ENCODE data around the gene ZNF497.

Gene ZNF497

DNA sequence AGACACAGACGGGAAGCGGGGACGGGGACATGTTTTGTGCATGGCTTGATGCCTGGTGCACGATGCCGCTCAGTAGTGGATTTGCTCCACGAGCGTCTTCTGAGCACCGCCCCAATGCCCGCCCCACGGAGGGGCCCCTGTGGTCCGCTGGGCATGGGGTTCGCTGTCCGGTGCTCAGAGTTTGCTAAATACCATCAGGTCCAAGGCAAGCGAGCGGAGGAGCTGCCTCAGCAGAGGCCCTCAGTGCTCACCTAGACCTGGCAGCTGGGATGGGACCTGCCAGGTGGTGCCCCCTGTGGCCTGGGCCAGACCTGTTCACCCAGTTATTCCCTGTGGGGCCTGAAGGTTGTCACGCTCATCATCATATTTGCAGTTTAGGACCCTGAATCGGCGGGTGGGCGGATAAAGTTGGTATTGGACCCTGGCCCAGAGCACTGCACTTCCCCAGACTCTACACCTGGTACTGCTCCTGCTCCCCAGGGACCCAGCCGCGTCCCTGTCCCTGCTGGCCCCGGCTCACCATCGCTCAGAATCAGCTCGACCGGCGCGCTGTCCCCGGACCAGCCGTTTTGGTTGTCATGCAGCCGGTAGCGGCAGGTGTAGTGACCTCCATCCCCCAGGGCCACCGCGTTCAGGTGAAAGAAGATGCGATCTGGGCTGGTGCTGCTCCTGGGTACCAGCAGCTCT, 11.5 kb downstream of the ZNF497 start:
- Histone ChIP-seq H3K27ac (ENCODE audit: extremely low read depth, low read depth, low read length) (no peak overlapping the region), H3K4me1 (ENCODE audit: control insufficient read depth, insufficient read depth, low read length) (no peaks in the 10 kb centered on the region), H3K4me3 (ENCODE audit: low read depth, low read length) (no peak overlapping the region), H3K36me3 (ENCODE audit: control insufficient read depth in 2 of 2, insufficient read depth in 1 of 2, low read length in 2 of 2) (no peaks in the 10 kb centered on the region; a peak in 1 of 3 replicates), H3K9me3 (ENCODE audit: control insufficient read depth, insufficient read depth, low read depth, low read length) (no peaks in the 10 kb centered on the region)
- CTCF ChIA-PET, result no interaction called here
- TF ChIP-seq ZNF350 (tag by site-specific recombination; IDR thresholded peaks at IDR 0.05) (no peak), ZNF26 (tag by site-specific recombination; IDR thresholded peaks at IDR 0.05) (no peak), ZNF366 (tag by site-specific recombination; conservative IDR thresholded peaks at IDR 0.05) (no peak), ZNF639 (tag by site-specific recombination; IDR thresholded peaks at IDR 0.05) (no peak), SP2 (tag by site-specific recombination; IDR thresholded peaks at IDR 0.05) (no peak)
- POLR2A ChIA-PET, result interaction anchor here (0.8 to 2.9 kb wide), 2 partner anchors 11 to 24 kb away, joined by 4 to 14 read pairs; partner anchors contain the start of genes ZNF497 and ZSCAN22

- Histone ChIP-seq H3K9me3 (ENCODE audit: control insufficient read depth, insufficient read depth, low read depth, low read length) (no peaks in the 10 kb centered on the region), H3K27ac (ENCODE audit: extremely low read depth, low read depth, low read length) (no peak overlapping the region), H3K36me3 (ENCODE audit: control insufficient read depth in 2 of 2, insufficient read depth in 1 of 2, low read length in 2 of 2) (no peaks in the 10 kb centered on the region; a peak in 1 of 3 replicates), H3K4me3 (ENCODE audit: low read depth, low read length) (no peak overlapping the region), H3K4me1 (ENCODE audit: control insufficient read depth, insufficient read depth, low read length) (no peaks in the 10 kb centered on the region)
- CTCF ChIA-PET, result interaction anchor here (0.5 kb wide), 1 partner anchor 53 kb away, joined by 7 read pairs; no protein-coding TSS in a partner anchor
- TF ChIP-seq ZNF530 (tag by site-specific recombination; IDR thresholded peaks at IDR 0.05; ENCODE audit: low read depth) (no peak), ZNF202 (tag by site-specific recombination; IDR thresholded peaks at IDR 0.05; ENCODE audit: borderline replicate concordance) (no peak), ZNF37A (tag by site-specific recombination; IDR thresholded peaks at IDR 0.05) (no peak), RBAK (tag by site-specific recombination; IDR thresholded peaks at IDR 0.05) (no peak), ZNF548 (tag by site-specific recombination; IDR thresholded peaks at IDR 0.05) (no peak), ZNF426 (tag by site-specific recombination; IDR thresholded peaks at IDR 0.05) (no peak), SCRT1 (tag by site-specific recombination; IDR thresholded peaks at IDR 0.05; ENCODE audit: borderline replicate concordance) (no peak), ZNF776 (tag by site-specific recombination; IDR thresholded peaks at IDR 0.05; ENCODE audit: borderline replicate concordance) (no peak), ZNF366 (tag by site-specific recombination; conservative IDR thresholded peaks at IDR 0.05) (no peak), ZNF843 (tag by site-specific recombination; IDR thresholded peaks at IDR 0.05) (no peak), ZNF140 (tag by site-specific recombination; IDR thresholded peaks at IDR 0.05) (no peak), ZNF121 (tag by site-specific recombination; IDR thresholded peaks at IDR 0.05) (no peak), ZNF639 (tag by site-specific recombination; IDR thresholded peaks at IDR 0.05) (no peak), ZNF677 (tag by site-specific recombination; IDR thresholded peaks at IDR 0.05) (no peak), ZNF558 (tag by site-specific recombination; IDR thresholded peaks at IDR 0.05) (no peak), ZNF768 (tag by site-specific recombination; IDR thresholded peaks at IDR 0.05) (no peak), BCL11B (tag by site-specific recombination; IDR thresholded peaks at IDR 0.05; ENCODE audit: low read depth) (no peak), ZNF416 (tag by site-specific recombination; IDR thresholded peaks at IDR 0.05) (no peak), ZNF596 (tag by site-specific recombination; IDR thresholded peaks at IDR 0.05) (no peak), ZNF132 (tag by site-specific recombination; IDR thresholded peaks at IDR 0.05; ENCODE audit: borderline replicate concordance) (no peak)
- POLR2A ChIA-PET, result no interaction called here
Measured at GRCh38 chr19:58350001-58350861, 12.3 kb downstream of the ZNF497 start.
